RKO (cell line): ENCODE measurements around the gene TEX22.

Source experiments
- DNase-seq: peaks from one replicate; pipeline ENCODE4 v3.0.0-alpha.2; 2016; ENCODE audit warnings: low spot score

TEX22 gene

GRCh38 chr14:105456736-105457617 is 58.6 kb downstream of the TEX22 start:
- DNase-seq: no peak

GRCh38 chr14:105458010-105458409 is 59.7 kb downstream of the TEX22 start:
- DNase-seq: no peak

- no peak for DNase-seq
These were observed 60.2 kb downstream of the TEX22 start for GRCh38 chr14:105458571-105458970.

- no peak for DNase-seq
These were observed 61.8 kb downstream of the TEX22 start for GRCh38 chr14:105460116-105460515.

GRCh38 chr14:105460616-105461015 is 62.3 kb downstream of the TEX22 start:
- no peak for DNase-seq

- DNase-seq: no peak
These were observed 63.6 kb downstream of the TEX22 start for GRCh38 chr14:105461903-105462302.
